OCI-LY7 (cell line): Measurements from ENCODE around the gene PIEZO2. TPM values are rescaled to one million over a fixed set of nuclear protein-coding genes. Genes with fewer than 3 reads are reported as not detected.

Experiments used
- BruUV-seq: library from RNA; stranded (reverse); fragments of 400-500 nt; replicated peaks from 2 replicates; lab custom pipeline; 2021; lab: Mats Ljungman, UMichigan
- CTCF ChIA-PET: fragments of 300-600 bp; sonication (Branson Sonifier 250); formaldehyde crosslinking; loops from one replicate; lab custom pipeline; 2022; ENCODE audit warnings: antibody characterized with exemption; ENCODE audit not compliant: unreplicated experiment; lab: Charles Lee
- POLR2A ChIA-PET: fragments of 300-600 bp; sonication (Branson Sonifier 250); formaldehyde crosslinking; loops from one replicate; lab custom pipeline; 2022; ENCODE audit warnings: antibody characterized with exemption; lab: Charles Lee
- DNase-seq: peaks from one replicate; pipeline ENCODE4 v3.0.0-alpha.2; 2015; ENCODE audit warnings: low spot score
- H2AFZ ChIP-seq: fragments of 200-600 bp; sonication (generic), shearing (Covaris generic); 2 replicates; pipeline ENCODE4 v1.6.1; 2014; ENCODE audit warnings: mild to moderate bottlenecking, antibody characterized with exemption, low read length, moderate library complexity
- H3K27ac ChIP-seq: fragments of 200-600 bp; sonication (generic); 2 replicates; pipeline ENCODE4 v1.5.1; 2014; ENCODE audit warnings: mixed run types, low read depth, mild to moderate bottlenecking, moderate library complexity, low read length, inconsistent platforms; ENCODE audit not compliant: poor library complexity, severe bottlenecking
- H3K36me3 ChIP-seq: fragments of 200-600 bp; sonication (generic); 2 replicates; pipeline ENCODE4 v1.6.1; 2014; ENCODE audit warnings: mild to moderate bottlenecking, antibody characterized with exemption, low read length, moderate library complexity, mixed read lengths; ENCODE audit not compliant: insufficient read depth
- H3K4me1 ChIP-seq: fragments of 200-600 bp; sonication (generic); 2 replicates; pipeline ENCODE4 v1.5.1; 2014; ENCODE audit warnings: mild to moderate bottlenecking, low read length; ENCODE audit not compliant: insufficient read depth, poor library complexity, severe bottlenecking
- H3K4me2 ChIP-seq: fragments of 200-600 bp; sonication (generic); 2 replicates; pipeline ENCODE4 v1.6.1; 2014; ENCODE audit warnings: mild to moderate bottlenecking, low read length
- H3K4me3 ChIP-seq: fragments of 200-600 bp; sonication (generic); 2 replicates; pipeline ENCODE4 v1.5.1; 2014; ENCODE audit warnings: mild to moderate bottlenecking, low read depth, low read length; ENCODE audit not compliant: poor library complexity, severe bottlenecking
- H3K79me2 ChIP-seq: fragments of 200-600 bp; sonication (generic); 2 replicates; pipeline ENCODE4 v1.6.1; 2016; ENCODE audit warnings: low read depth, mild to moderate bottlenecking, low read length, moderate library complexity, mixed read lengths; ENCODE audit not compliant: insufficient read depth
- H3K9me2 ChIP-seq: fragments of 200-600 bp; sonication (generic); 2 replicates; pipeline ENCODE4 v1.6.1; 2016; ENCODE audit warnings: mild to moderate bottlenecking, low read length, mixed read lengths; ENCODE audit not compliant: insufficient read depth
- H3K9me3 ChIP-seq: fragments of 200-600 bp; sonication (generic); 2 replicates; pipeline ENCODE4 v1.6.1; 2014; ENCODE audit warnings: mild to moderate bottlenecking, mixed run types, low read length, mixed read lengths
- H4K20me1 ChIP-seq: fragments of 200-600 bp; sonication (generic); 2 replicates; pipeline ENCODE4 v1.6.1; 2014; ENCODE audit warnings: mild to moderate bottlenecking, antibody characterized with exemption, low read length, moderate library complexity, mixed read lengths; ENCODE audit not compliant: insufficient read depth
- CTCF ChIP-seq: fragments of 200-600 bp; sonication (generic); conservative IDR thresholded peaks from 2 replicates; pipeline ENCODE4 v1.5.1; 2014; ENCODE audit warnings: mild to moderate bottlenecking, antibody characterized with exemption, low read length, moderate library complexity, mixed read lengths
- EZH2phosphoT487 ChIP-seq: fragments of 200-600 bp; sonication (generic); IDR thresholded peaks from 2 replicates; pipeline ENCODE4 v1.6.1; 2018; ENCODE audit warnings: low read depth, borderline replicate concordance, mild to moderate bottlenecking, mixed run types, antibody characterized with exemption, low read length, moderate library complexity, mixed read lengths
- intact Hi-C: fragments of 100-400 bp; cut with micrococcal nuclease; formaldehyde crosslinking; loops from one replicate; pipeline ENCODE4 v1.10.0; 2022; ENCODE audit not compliant: unreplicated experiment
- total RNA-seq, 2 experiments: library from RNA; depleted of rRNA in 1 of 2; stranded (reverse); fragments of >200 nt in 1 of 2; shearing (Covaris generic) in 1 of 2; gene quantifications; 2 replicates each; pipeline ENCODE4 v1.2.3, GENCODE V29; 2014 to 2022

PIEZO2 gene
- total RNA-seq, 2 experiments from 2014 or later: 0.95 to 3.3 TPM

- H3K4me3 ChIP-seq: no peak overlapping the region
- no peaks in the 10 kb centered on the region for H4K20me1 ChIP-seq
- DNase-seq: no peak
- H3K9me3 ChIP-seq: no peaks in the 10 kb centered on the region
- H3K9me2 ChIP-seq: no peaks in the 10 kb centered on the region
- TF ChIP-seq CTCF (no peak), EZH2phosphoT487 (no peak)
- ChIA-PET POLR2A (interaction anchor here (0.7 kb wide), 1 partner anchor 1793 kb away, joined by 3 read pairs; no protein-coding TSS in a partner anchor), CTCF (no interaction called here)
- BruUV-seq: no TSS peak
- no peaks in the 10 kb centered on the region for H3K4me1 ChIP-seq
- intact Hi-C loops: no loop called here
- H3K27ac ChIP-seq: no peak overlapping the region
- H3K36me3 ChIP-seq: no peaks in the 10 kb centered on the region
- no peak overlapping the region for H3K4me2 ChIP-seq
- H2AFZ ChIP-seq: no peak overlapping the region
- H3K79me2 ChIP-seq: no peaks in the 10 kb centered on the region
These were observed 479.8 kb downstream of the PIEZO2 start for GRCh38 chr18:10669441-10670100.

- Histone ChIP-seq H3K4me3 (no peak overlapping the region), H3K4me2 (no peak overlapping the region), H3K36me3 (no peaks in the 10 kb centered on the region), H3K9me2 (no peaks in the 10 kb centered on the region), H2AFZ (no peak overlapping the region), H4K20me1 (no peaks in the 10 kb centered on the region), H3K79me2 (no peaks in the 10 kb centered on the region), H3K4me1 (peaks cover 10% of the 10 kb centered on the region), H3K27ac (no peak overlapping the region), H3K9me3 (no peaks in the 10 kb centered on the region)
- BruUV-seq: no TSS peak
- ChIA-PET CTCF (no interaction called here), POLR2A (no interaction called here)
- TF ChIP-seq EZH2phosphoT487 (no peak), CTCF (no peak)
- no peak for DNase-seq
- intact Hi-C loops: no loop called here
These were observed 485.6 kb downstream of the PIEZO2 start for GRCh38 chr18:10663750-10664149.

DNA sequence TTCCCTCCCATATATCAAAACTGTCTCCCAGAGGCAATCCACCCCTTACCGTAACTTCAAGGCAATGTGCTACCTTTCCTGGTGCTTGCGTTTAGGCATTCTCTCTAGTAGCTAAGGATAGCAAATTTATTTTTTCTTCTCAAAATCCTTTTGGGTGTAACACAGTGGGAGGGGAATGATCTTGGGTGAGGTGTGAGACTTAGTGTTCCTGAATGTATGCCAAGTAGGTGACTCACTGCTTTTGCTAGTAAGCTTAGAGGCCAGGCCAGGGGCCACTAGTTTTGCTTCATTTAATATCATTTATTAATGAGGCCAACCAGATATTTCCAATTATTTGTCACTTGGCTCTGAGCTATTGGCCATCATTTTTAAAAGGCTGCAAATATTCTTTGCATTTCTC lies 488.1 kb downstream of the PIEZO2 start:
- no peak for DNase-seq
- Histone ChIP-seq H3K9me2 (no peaks in the 10 kb centered on the region), H3K4me3 (no peak overlapping the region), H2AFZ (no peak overlapping the region), H3K79me2 (no peaks in the 10 kb centered on the region), H4K20me1 (no peaks in the 10 kb centered on the region), H3K4me1 (peaks cover 10% of the 10 kb centered on the region), H3K27ac (no peak overlapping the region), H3K36me3 (no peaks in the 10 kb centered on the region), H3K9me3 (no peaks in the 10 kb centered on the region), H3K4me2 (no peak overlapping the region)
- TF ChIP-seq CTCF (no peak), EZH2phosphoT487 (no peak)
- ChIA-PET CTCF (no interaction called here), POLR2A (no interaction called here)
- BruUV-seq: no TSS peak
- intact Hi-C loops: no loop called here
